Measurements from ENCODE around the gene MICU1. TPM values are rescaled to one million over a fixed set of nuclear protein-coding genes. Genes with fewer than 3 reads are reported as not detected.

MICU1 gene
- total RNA-seq, 2 experiments from 2014 or later, result 29.6 to 36.1 TPM

- Mint-ChIP-seq H3K36me3 (ENCODE audit: low read depth) (peaks cover 40% of the 10 kb centered on the region), H3K4me3 (peak overlapping the region; percentile 53), H3K27ac (peak overlapping the region; percentile 88), H3K9me3 (no peaks in the 10 kb centered on the region), H3K27me3 (no peaks in the 10 kb centered on the region), H3K4me1 (peaks cover 78% of the 10 kb centered on the region)
- ChIA-PET CTCF (interaction anchor here (0.7 to 5.1 kb wide), 24 partner anchors 8 to 286 kb away, joined by 3 to 89 read pairs (median 8); partner anchors contain the start of genes ANAPC16, ASCC1, DDIT4 and SPOCK2), POLR2A (interaction anchor here (0.9 to 12.9 kb wide), 25 partner anchors 9 to 275 kb away, joined by 3 to 225 read pairs (median 5); partner anchors contain the start of genes ANAPC16, ASCC1, DDIT4 and SPOCK2)
- peak; percentile 96 for DNase-seq
Observed at GRCh38 chr10:72334825-72335393, 291.0 kb downstream of the MICU1 start.

DNA sequence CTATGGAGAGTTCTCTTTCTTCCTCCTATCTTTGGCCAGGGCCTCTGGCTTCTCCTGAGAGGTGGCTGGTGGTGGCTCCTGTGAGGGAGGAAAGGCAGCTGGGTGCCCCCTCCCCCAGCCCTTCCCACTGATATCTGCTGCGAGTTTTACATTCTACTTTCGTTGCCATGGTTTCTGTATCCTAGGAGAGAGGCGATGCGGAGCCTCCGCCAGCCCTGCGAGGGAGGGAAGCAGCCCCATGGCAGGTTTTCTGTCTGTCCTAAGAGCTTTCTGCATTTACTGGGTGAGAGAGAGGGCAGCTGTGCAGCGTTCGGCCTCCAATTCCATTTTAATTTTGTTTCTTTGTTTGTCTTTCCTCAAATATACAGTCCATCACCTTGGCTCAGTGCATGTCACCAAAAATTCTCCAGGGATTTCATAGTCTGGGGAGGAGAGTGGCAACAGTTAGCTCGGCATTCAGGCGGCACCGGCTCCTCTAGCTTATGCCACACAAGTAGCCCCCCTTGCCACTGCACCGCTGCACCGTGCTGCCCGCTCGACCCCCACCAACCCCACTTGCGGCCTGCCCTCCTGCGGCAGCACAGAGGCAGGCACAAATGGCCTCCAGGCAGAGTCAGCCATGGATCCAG, 291.6 kb downstream of the MICU1 start:
- H3K4me3 Mint-ChIP-seq, result peak overlapping the region; percentile 53
- peaks cover 40% of the 10 kb centered on the region for H3K36me3 Mint-ChIP-seq (ENCODE audit: low read depth)

GRCh38 chr10:72333112-72334015, 292.5 kb downstream of the MICU1 start:
- Mint-ChIP-seq H3K27ac (peak overlapping the region; percentile 90), H3K4me3 (peak overlapping the region; percentile 15), H3K36me3 (ENCODE audit: low read depth) (peaks cover 40% of the 10 kb centered on the region), H3K4me1 (peaks cover 93% of the 10 kb centered on the region), H3K9me3 (no peaks in the 10 kb centered on the region), H3K27me3 (no peaks in the 10 kb centered on the region)
- no peak for DNase-seq
- ChIA-PET CTCF (interaction anchor here (0.7 to 5.0 kb wide), 18 partner anchors 8 to 285 kb away, joined by 3 to 89 read pairs (median 5); partner anchors contain the start of genes ANAPC16, ASCC1, DDIT4 and SPOCK2), POLR2A (interaction anchor here (0.8 to 12.9 kb wide), 19 partner anchors 7 to 246 kb away, joined by 3 to 225 read pairs (median 14); partner anchors contain the start of genes ANAPC16, ASCC1, DDIT4 and SPOCK2)

More for the DNA sequence above, 291.6 kb downstream of the MICU1 start:
- H3K27ac Mint-ChIP-seq, result peak overlapping the region; percentile 88
- DNase-seq, result no peak
- POLR2A ChIA-PET, result interaction anchor here (0.8 to 12.9 kb wide), 23 partner anchors 8 to 247 kb away, joined by 3 to 225 read pairs (median 6); partner anchors contain the start of genes ANAPC16, ASCC1, DDIT4 and SPOCK2
- CTCF ChIA-PET, result interaction anchor here (0.7 to 5.1 kb wide), 23 partner anchors 8 to 286 kb away, joined by 3 to 89 read pairs (median 7); partner anchors contain the start of genes ANAPC16, ASCC1, DDIT4 and SPOCK2
- peaks cover 84% of the 10 kb centered on the region for H3K4me1 Mint-ChIP-seq
- no peaks in the 10 kb centered on the region for H3K9me3 Mint-ChIP-seq
- H3K27me3 Mint-ChIP-seq, result no peaks in the 10 kb centered on the region

GRCh38 chr10:72332423-72333111, 293.3 kb downstream of the MICU1 start:
- H3K36me3 Mint-ChIP-seq (ENCODE audit: low read depth), result peaks cover 39% of the 10 kb centered on the region
- H3K27ac Mint-ChIP-seq, result peak overlapping the region; percentile 90
- no peaks in the 10 kb centered on the region for H3K27me3 Mint-ChIP-seq
- CTCF ChIA-PET, result interaction anchor here (0.9 to 2.3 kb wide), 17 partner anchors 9 to 284 kb away, joined by 3 to 20 read pairs (median 5); no protein-coding TSS in a partner anchor
- no peak for DNase-seq
- H3K4me3 Mint-ChIP-seq, result peak overlapping the region; percentile 65
- H3K9me3 Mint-ChIP-seq, result no peaks in the 10 kb centered on the region
- peaks cover 99% of the 10 kb centered on the region for H3K4me1 Mint-ChIP-seq
- POLR2A ChIA-PET, result interaction anchor here (0.8 to 12.9 kb wide), 18 partner anchors 9 to 914 kb away, joined by 3 to 225 read pairs (median 5); partner anchors contain the start of genes ASCC1, DDIT4, DNAJC9 and MCU

- peak; percentile 95 for DNase-seq
- no peaks in the 10 kb centered on the region for H3K9me3 Mint-ChIP-seq
- POLR2A ChIA-PET, result interaction anchor here (0.8 to 12.9 kb wide), 21 partner anchors 10 to 915 kb away, joined by 3 to 225 read pairs (median 5); partner anchors contain the start of genes ASCC1, DDIT4, DNAJC9 and MCU
- H3K36me3 Mint-ChIP-seq (ENCODE audit: low read depth), result peaks cover 34% of the 10 kb centered on the region
- H3K27ac Mint-ChIP-seq, result peak overlapping the region; percentile 90
- CTCF ChIA-PET, result interaction anchor here (0.5 to 2.3 kb wide), 18 partner anchors 10 to 283 kb away, joined by 3 to 20 read pairs (median 4); no protein-coding TSS in a partner anchor
- no peaks in the 10 kb centered on the region for H3K27me3 Mint-ChIP-seq
- H3K4me3 Mint-ChIP-seq, result peak overlapping the region; percentile 65
- H3K4me1 Mint-ChIP-seq, result peaks cover 95% of the 10 kb centered on the region
Observed at GRCh38 chr10:72331575-72332422, 294.1 kb downstream of the MICU1 start.

DNA sequence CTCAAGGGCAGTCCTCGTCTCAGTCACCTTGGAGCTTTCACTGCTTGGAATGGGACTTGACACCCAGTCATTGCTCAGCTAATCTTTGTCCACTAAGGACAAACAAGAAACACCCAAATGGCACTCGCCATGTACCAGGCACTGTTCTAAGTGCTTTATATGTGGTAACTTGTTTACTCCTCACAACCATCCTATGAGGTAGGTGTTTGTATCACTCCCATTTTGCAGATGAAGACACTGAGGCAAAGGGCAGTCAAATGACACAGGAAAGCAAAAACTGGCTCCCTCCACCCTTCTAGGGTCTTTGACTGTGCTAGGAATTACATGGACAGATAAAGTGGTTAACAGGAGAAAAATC, 295.8 kb downstream of the MICU1 start:
- peaks cover 29% of the 10 kb centered on the region for H3K36me3 Mint-ChIP-seq (ENCODE audit: low read depth)
- no peak for DNase-seq
- peaks cover 4% of the 10 kb centered on the region for H3K9me3 Mint-ChIP-seq
- POLR2A ChIA-PET, result interaction anchor here (0.7 to 12.9 kb wide), 9 partner anchors 9 to 251 kb away, joined by 3 to 225 read pairs (median 5); partner anchors contain the start of genes ANAPC16, ASCC1 and DDIT4
- no peaks in the 10 kb centered on the region for H3K27me3 Mint-ChIP-seq
- peaks cover 84% of the 10 kb centered on the region for H3K4me1 Mint-ChIP-seq
- CTCF ChIA-PET, result interaction anchor here (0.7 to 6.1 kb wide), 6 partner anchors 27 to 370 kb away, joined by 3 to 65 read pairs (median 4); partner anchors contain the start of gene DDIT4
- H3K27ac Mint-ChIP-seq, result peak overlapping the region; percentile 90
- H3K4me3 Mint-ChIP-seq, result peak overlapping the region; percentile 33

- DNase-seq, result no peak
- Mint-ChIP-seq H3K27me3 (no peaks in the 10 kb centered on the region), H3K4me1 (peaks cover 82% of the 10 kb centered on the region), H3K36me3 (ENCODE audit: low read depth) (peaks cover 27% of the 10 kb centered on the region), H3K4me3 (peak overlapping the region; percentile 37), H3K9me3 (peaks cover 4% of the 10 kb centered on the region), H3K27ac (peak overlapping the region; percentile 97)
- POLR2A ChIA-PET, result interaction anchor here (0.7 to 12.9 kb wide), 8 partner anchors 8 to 250 kb away, joined by 3 to 225 read pairs (median 6); partner anchors contain the start of genes ANAPC16, ASCC1 and DDIT4
- CTCF ChIA-PET, result interaction anchor here (0.7 to 6.1 kb wide), 5 partner anchors 54 to 281 kb away, joined by 3 to 65 read pairs (median 3); partner anchors contain the start of genes ASCC1 and DDIT4
Observed at GRCh38 chr10:72329290-72330068, 296.4 kb downstream of the MICU1 start.

GRCh38 chr10:72328829-72329204, 297.1 kb downstream of the MICU1 start:
- peaks cover 22% of the 10 kb centered on the region for H3K36me3 Mint-ChIP-seq (ENCODE audit: low read depth)
- POLR2A ChIA-PET, result interaction anchor here (0.6 to 12.9 kb wide), 10 partner anchors 9 to 113 kb away, joined by 3 to 225 read pairs (median 4); partner anchors contain the start of genes ANAPC16, ASCC1 and DDIT4

GRCh38 chr10:72328045-72328828, 297.6 kb downstream of the MICU1 start:
- no peaks in the 10 kb centered on the region for H3K27me3 Mint-ChIP-seq
- peaks cover 20% of the 10 kb centered on the region for H3K36me3 Mint-ChIP-seq (ENCODE audit: low read depth)
- ChIA-PET POLR2A (interaction anchor here (0.6 to 12.9 kb wide), 14 partner anchors 7 to 202 kb away, joined by 3 to 225 read pairs (median 6); partner anchors contain the start of genes ANAPC16 and DDIT4), CTCF (interaction anchor here (0.6 to 6.1 kb wide), 10 partner anchors 10 to 280 kb away, joined by 3 to 65 read pairs (median 10); partner anchors contain the start of gene DDIT4)
- H3K4me3 Mint-ChIP-seq, result peak overlapping the region; percentile 99
- H3K4me1 Mint-ChIP-seq, result peaks cover 81% of the 10 kb centered on the region
- H3K9me3 Mint-ChIP-seq, result peaks cover 4% of the 10 kb centered on the region
- H3K27ac Mint-ChIP-seq, result peak overlapping the region; percentile 97
- no peak for DNase-seq

More at GRCh38 chr10:72328829-72329204, 297.1 kb downstream of the MICU1 start:
- CTCF ChIA-PET, result interaction anchor here (0.6 to 6.1 kb wide), 6 partner anchors 10 to 280 kb away, joined by 3 to 65 read pairs (median 3); partner anchors contain the start of genes ASCC1 and DDIT4
- peak; percentile 47 for DNase-seq
- H3K27ac Mint-ChIP-seq, result peak overlapping the region; percentile 97
- H3K4me3 Mint-ChIP-seq, result peak overlapping the region; percentile 99
- H3K9me3 Mint-ChIP-seq, result peaks cover 4% of the 10 kb centered on the region
- H3K27me3 Mint-ChIP-seq, result no peaks in the 10 kb centered on the region
- peaks cover 81% of the 10 kb centered on the region for H3K4me1 Mint-ChIP-seq

Data from activated CD4-positive, alpha-beta memory T cell treated with anti-CD3 and anti-CD28 coated beads, Interleukin-2, amount 10 ng/mL, durations not matched to agents 7 days and 5 days (primary cell).